HG02840 (cell line): ENCODE data around the gene PRR36.
"Not testable (repeated sequence)": the region's sequence is repeated elsewhere in the genome, so short reads cannot be mapped to it uniquely, and the experiment has no call there.

ENCODE experiments used
- ATAC-seq: cut with Tn5 transposase; IDR thresholded peaks from one replicate; pipeline ENCODE4 v1.9.1; 2021; ENCODE audit warnings: mild to moderate bottlenecking, moderate library complexity, moderate number of reproducible peaks; ENCODE audit not compliant: unreplicated experiment, low FRiP score

The PRR36 gene

DNA sequence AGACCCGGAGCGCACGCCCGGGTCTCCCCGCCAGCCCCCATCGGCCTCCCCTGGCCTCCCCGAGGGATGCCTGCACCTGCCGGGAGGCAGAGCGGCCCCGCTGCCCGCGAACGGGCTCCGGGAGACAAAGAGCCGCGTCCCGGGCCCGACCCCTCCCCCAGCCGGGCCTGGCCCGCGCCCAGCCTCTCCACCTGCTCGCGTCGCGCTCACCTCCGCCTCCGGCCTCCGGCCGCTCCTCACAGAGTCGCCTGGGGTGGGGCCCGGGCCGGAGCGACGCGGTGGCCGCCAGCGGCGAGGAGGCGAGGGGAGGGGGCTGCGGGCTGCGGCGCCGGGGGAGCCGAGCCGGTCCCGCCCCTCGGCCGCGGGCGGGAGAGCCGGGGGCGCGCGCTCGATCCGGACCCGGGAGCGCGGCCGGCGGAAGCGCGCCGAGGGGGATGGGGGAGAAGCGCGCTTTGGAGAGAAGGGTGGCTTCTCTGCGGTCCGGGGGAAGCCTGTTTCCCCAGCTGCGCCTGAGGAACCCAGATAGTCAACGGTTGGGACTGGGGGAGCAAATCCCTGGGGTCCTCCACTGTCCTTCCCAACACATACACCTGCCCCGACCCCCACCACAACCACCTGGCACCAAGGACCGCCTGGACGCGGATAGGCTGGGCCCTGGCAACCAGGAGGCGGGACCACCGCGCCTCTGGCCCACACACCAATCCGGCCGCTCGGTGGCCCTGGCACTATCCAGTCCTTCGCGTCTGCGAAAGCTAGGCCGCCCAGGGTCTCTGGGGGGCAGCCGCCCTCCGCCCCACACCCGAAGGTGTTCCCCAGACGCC lies at the start of gene PRR36:
Gene PRR36 (minus strand): TSS at position 315 of the 821 bp plus-strand sequence. CDS start 701 bp downstream, outside the sequence.
- ATAC-seq = no peak

DNA sequence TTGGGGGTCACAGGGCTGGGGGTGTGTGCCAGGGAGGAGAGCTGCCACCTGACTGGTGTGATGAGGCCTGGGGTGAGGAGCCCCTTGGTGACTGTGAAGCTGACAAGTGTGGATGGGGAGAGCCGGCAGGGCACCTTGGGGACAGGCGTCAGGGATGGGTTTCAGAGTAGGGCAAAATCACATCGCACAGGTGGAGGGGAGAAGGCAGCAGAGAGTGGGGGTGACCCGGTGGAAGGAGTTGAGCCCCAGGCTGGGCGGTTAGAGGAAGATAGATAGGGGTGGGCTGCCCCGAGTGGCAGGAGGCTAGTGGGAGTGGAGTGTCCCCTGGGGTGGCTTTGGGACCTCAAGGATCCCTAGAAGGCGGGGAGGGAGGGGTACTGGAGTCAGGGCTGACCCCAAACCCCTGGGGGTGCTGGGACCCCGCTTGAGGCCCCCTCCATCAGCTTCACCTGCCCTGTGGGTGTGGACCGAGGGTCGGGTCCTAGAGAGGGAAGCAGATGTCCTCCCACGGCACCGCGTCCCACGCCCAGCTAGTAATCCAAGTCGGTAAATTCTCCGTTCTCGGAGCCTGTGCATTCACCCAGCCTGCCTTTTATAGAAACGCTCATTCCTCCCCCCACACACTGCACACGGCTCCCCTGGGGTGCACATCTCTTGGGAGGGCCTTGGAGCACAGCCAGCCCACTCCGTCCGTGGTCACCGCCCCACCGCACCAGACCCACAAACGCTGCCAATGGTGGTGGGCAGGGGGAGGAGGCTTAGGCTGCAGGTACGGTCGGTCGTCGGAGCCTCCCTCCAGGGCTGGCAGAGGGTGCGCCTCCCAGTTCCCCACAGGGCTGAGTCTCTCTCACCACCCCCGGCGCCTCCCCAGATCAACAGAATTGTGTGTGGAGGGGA lies 49.4 kb upstream of the PRR36 start:
- no peak for ATAC-seq

DNA sequence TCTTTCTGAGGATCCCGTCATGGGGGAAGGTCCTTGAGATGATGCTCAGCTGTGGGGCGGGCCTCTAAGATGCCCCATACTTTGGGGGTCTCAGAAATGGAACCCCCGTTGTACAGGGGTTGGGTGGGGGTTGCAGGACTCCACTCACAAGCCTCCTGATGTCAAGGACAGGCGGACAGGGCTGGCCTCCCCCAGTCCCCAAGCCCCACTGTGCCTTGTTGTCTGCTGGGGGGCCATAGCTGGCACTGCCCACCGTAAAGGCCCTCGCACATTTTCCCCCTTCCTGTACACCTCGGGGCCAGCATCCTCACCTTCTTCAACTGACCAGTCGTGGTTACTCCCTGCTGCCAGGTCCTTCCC lies 48.6 kb upstream of the PRR36 start:
- no peak for ATAC-seq

DNA sequence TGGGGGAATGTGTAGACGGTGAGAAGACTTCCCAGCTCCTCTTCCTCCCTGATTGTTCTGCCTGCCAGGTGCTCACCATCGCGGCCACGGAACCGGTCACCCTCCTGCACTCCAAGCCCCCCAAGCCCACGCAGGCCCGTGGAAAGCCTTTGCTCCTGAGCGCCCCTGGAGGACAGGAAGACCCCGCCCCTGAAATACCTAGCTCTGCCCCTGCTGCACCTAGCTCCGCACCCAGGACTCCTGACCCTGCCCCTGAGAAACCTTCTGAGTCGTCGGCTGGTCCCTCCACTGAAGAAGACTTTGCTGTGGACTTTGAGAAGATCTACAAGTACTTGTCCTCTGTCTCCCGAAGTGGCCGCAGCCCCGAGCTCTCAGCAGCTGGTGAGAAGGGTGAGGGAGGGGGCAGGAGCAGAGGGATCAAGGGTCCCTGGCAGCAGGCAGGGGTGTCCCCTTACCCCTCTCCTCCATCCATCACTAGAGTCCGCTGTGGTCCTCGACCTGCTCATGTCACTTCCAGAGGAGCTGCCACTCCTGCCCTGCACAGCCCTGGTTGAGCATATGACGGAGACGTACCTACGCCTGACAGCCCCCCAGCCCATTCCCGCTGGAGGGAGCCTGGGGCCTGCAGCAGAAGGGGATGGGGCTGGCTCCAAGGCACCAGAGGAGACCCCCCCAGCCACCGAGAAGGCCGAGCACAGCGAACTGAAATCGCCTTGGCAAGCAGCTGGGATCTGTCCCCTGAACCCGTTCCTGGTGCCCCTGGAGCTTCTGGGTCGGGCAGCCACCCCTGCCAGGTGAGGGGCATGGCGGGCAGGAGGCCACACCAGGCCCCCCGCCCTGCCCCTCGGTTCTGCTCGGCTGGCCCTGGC lies 48.0 kb upstream of the PRR36 start:
- no peak for ATAC-seq

DNA sequence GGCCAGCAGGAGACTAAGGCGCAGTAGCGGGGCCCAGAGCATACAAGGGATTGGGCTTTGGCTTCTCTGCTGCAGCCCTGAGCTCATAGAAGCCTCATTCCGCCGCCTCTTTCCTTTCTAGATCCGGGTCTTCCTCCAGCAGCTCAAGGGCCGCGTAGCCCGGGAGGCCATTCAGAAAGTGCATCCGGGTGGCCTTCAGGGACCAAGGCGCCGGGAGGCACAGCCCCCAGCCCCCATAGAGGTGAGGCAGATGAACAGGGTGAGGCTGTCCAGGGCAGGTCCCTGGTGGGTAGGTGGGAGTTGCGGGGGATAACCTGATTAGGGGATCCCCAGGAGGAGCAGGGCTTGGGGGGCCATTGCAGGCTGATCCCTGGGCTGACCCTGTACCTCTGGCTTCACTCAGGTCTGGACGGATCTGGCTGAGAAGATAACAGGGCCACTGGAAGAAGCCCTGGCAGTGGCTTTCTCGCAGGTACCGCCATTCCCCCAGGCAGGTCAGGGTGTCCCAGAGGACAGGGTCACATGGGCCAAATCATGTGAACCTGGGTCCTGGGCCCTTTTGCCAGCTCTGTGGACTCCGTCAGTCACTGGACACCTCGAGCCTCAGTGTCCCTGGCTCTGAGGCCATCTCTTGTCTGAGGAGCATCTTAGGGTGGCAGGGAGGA lies 47.2 kb upstream of the PRR36 start:
- no peak for ATAC-seq

DNA sequence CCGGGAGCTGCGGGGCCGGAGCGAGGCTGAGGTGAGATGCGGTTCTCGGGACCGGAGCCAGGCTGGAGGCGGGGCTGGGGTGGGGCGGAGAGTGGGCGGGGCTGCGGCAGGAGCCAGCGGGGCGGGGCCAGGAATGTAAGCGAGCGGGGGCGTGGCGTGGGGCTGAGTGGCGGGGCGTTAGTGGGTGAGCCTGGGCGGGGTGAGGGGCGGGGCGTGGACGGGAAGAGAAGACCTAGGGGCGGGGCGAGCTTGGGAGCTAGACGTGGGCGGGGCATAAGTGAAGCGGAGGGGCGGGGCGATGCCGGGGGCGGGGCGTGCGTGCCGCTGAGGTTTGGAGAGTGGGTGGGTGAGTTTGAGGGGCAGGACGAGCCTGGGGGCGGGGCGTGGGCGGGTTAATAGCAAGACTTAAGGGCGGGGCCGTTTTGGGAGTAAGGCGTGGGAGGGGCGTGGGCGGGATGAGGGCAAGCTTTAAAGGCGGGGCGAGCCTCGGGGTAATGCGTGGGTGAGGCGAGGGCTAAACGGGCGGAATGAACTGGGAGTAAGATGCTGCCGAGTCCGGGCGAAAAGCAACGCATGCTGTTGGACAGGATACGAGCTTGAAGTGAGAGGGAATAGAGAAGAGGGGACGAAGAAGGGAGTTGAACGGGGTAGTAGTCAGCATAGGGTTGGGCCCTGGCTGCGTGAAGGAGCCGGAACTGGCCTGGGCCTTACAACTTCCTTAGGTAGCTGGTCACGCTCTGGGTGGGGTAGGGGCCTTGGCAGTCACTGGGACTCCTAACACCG lies 46.5 kb upstream of the PRR36 start:
- ATAC-seq = peak; percentile 42

DNA sequence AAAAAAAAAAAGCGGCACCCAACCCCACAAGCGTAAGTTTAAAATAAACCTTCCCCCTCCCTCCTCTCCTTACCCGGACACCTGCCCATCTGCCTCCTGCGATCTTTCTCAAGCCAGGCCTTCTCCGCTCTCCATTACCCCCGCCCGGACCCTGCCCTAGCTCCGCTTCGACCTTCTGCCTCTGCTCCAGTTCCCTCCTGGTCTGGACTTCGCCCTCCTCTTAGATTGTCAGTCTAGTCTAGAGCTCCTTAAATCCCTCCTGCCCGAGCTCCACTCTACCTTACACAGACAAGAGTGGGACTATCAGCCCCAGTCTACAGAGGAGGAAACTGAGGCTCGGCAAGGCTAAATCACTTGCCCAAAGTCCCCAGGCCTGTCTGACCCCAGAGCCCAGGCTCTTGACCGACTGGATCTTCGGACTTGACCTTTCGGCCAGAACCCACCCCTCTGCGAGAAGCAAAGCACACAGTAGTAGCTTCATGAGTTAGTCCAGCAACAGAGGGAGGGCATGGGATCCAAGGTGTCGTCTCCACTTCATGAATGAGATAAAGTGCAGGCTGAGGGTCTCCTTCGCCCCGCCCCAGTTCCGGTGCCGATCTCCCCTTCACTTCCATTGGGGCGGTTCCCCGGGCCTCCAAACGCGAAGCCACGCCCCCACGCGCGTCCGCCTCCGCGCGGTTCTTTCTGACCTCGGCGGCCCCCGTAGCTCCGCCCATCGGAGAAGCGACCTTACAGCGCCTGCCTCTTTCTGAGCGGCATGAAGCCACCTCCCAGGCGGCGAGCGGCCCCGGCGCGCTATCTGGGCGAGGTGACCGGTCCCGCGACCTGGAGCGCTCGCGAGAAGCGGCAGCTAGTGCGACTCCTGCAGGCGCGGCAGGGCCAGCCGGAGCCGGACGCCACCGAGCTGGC lies 45.7 kb upstream of the PRR36 start, which contains the start of gene SNAPC2:
Gene SNAPC2 (plus strand): TSS at position 729 of the 909 bp plus-strand sequence. CDS start 29 bp downstream, at position 758.
- peak; percentile 58 for ATAC-seq

DNA sequence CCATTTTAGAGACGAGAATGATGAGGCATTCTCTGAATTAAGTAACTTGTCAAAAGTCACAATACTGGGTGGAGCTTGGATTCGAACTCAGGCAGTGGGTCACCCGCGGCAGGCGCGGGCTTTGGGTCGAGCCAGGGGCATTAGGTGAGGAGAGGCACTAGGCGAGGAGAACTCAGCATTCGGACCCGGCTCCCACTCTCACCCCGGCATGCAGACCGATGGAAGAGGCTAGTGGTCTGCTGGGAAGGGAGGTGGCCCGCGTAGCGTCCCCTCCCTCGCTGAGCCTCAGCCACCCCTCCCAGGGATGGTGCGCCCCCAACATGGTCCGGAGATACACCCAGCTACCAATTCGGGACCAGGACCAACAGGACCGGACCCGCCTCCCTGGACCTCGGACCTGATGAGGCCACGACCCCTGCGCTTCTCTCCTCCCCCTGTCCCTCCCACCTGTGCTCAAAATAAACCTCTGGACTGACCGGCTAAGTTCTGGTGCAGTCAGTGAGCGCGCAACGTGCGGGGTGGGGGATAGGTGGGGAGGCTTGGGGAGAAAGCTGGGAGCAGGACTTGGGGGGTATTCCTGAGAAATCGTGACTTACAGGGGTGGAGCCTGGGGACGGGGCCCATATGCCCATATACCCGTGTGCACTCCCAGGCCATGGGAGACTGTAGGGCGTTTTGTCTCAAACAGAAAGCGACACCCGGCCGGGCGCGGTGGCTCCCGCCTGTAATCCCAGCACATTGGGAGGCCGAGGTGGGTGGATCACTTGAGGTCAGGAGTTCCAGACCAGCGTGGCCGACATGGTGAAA lies 44.6 kb upstream of the PRR36 start:
- ATAC-seq = no peak

DNA sequence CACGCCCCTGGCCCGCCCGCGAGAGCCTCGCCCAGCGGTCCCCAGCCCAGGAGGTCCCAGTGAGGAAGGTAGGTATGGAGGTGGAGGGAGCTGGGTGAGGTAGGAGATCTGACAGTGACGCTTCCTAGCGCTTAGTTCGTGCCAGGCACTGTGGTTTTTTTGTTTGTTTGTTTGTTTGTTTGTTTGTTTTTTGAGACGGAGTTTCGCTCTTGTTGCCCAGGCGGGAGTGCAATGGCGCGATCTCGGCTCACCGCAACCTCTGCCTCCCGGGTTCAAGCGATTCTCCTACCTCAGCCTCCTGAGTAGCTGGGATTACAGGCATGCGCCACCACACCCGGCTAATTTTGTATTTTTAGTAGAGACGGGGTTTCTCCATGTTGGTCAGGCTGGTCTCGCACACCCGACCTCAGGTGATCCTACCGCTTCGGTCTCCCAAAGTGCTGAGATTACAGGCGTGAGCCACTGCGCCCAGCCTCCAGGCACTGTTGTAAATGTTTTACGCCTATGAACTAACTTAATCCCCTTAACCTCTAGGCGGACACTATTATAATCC lies 43.9 kb upstream of the PRR36 start:
- not testable (repeated sequence) for ATAC-seq

DNA sequence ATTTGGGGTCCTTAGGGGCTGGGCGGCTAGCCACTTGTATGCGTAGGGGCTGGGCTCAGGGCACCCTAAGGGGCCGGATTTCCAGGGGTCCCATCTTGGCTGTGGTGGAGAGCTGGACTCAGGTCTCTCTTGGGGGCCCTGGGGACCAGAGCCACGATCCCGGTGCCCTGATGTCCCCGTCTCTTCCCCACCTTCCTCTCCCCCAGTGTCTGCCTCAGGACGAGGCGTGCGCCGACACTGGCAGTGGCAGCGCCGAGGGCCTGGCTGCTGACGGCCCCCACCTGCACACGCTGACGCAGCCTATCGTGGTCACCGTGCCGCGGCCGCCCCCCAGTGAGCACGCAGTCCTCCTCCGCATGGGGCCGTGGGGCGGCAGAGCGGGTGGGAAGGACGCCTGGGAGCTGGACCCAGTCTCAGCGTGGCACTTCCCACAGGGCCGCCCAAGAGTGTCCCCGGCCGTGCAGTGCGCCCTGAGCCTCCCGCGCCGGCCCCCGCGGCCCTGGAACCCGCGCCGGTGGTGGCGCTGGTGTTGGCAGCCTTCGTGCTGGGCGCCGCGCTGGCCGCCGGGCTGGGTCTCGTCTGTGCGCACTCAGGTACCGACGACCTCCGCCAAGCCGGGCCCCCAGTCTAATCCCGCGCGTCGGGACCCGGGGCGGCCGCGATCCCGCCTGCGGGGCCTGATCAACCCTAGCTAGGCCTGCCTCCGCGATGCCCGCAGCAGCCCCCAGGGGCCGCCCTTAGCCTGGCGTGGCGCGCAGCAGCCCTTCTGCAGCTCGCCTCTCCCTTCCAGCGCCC lies 43.3 kb upstream of the PRR36 start:
- ATAC-seq = no peak

DNA sequence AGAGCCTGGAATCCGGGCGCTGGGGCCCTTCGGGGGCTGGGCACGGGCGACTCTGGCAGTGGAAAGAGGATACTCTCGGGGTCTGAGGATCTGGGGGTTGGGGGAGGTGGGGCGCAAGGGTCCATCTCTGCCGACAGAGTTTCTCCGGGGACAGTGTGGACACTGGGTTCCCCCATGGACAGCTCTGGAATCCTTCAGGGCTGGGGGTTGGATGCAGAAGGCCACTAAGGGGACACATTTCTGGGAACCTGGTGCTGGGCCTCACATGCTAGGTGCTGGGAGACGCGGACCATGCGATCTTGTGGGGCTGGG lies 42.7 kb upstream of the PRR36 start:
- no peak for ATAC-seq

DNA sequence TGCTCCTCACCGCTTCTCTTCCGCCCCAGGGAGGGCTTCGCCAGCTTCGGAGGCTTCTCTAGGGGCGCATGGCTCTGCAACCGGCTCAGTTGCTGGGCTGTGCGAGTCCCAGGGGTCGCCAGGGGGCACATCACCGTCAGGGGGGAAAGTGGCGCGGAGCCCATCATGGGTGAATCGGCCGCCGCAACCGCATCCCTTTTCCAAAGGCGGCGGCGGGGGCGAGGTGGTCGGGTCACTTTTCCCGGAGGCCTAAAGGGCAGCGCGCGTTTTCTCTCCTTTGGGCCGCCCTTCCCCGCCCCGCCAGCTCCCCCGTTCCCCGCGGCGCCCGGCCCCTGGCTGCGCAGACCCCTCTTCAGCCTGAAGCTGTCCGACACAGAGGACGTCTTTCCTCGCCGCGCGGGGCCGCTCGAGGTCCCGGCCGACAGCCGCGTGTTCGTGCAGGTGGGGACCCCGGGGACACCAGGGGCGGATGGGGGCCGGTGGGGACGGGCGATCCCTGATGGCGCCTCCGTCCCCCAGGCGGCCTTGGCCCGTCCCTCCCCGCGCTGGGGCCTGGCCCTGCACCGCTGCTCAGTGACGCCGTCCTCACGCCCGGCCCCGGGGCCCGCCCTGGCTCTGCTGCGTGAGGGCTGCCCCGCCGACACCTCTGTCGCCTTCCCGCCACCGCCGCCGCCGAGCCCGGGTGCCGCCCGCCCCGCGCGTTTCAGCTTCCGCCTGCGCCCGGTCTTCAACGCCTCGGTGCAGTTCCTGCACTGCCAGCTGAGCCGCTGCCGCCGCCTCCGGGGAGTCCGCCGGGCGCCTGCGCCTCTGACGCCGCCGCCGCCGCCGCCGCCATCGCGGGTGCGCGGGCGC lies 42.1 kb upstream of the PRR36 start:
- no peak for ATAC-seq

DNA sequence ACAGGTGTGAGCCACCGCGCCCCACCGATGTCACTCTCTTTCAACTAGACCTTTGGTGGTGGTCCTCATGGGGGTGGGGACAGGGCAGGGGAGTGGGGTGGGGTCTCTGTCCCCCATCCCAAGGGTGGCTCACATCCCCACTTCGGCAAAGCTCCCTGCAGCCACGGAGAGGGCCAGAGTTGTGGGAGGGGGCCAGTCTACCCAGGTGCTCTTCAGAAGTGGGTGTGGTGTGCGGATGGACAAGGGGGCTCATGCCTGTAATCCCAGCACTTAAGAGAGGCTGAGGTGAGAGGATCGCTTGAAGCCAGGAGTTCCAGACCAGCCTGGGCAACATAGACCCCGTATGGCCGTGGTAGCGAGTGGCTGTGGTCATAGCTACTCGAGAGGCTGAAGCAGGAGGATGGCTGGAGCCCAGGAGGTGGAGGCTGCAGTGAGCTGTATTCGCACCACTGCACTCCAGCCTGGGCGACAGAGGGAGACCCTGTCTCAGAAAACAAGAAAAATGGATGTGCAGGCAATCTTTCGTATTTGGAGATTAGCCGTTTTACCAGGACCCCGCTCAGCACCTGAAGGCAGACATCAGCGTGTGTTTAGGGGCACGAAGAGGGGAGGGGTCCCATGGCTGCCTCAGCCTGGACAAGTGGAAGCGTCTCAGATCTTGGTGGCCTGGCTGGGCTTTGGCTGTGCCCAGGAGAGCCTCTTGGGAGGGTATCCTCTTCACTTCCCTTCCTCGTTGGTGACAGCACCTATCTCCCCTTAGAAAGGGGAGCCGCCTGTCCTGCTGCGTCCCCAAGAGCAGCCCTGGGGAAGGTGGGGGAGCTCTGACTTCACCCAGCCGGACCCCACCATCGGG lies 41.3 kb upstream of the PRR36 start:
- no peak for ATAC-seq

DNA sequence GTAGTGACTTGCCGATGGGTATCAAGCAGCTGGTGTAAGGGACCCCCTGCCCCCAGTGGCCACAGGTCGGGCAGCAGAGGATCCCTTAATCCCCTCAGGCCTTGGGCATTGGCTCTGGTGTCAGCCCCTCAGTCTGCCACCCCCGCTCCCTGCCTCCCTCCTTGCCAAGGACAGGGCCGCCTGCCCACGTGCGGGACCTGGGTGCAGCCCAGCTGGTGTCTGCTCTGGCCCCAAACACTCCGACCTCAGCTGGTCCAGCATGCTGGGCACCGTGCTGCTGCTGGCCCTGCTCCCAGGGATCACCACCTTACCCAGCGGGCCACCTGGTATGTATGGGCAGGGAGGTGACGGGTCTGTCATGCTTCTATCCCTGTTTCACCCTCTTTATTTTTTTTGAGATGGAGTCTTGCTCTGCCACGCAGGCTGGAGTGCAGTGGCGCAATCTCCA lies 40.4 kb upstream of the PRR36 start, which contains the start of gene TGFBR3L:
Gene TGFBR3L (plus strand): TSS at position 233 of the 448 bp plus-strand sequence.
- ATAC-seq = no peak
